ENCODE measurements around the gene PRMT5.
"Not testable (repeated sequence)": the region's sequence is repeated elsewhere in the genome, so short reads cannot be mapped to it uniquely, and the experiment has no call there.

Gene PRMT5

GRCh38 chr14:22929104-22929960 is at the start of gene PRMT5:
Gene PRMT5 (minus strand): TSS chr14:22929376. CDS start chr14:22929361, 15 bp downstream.
- in situ Hi-C loops (cut with MboI; ENCODE audit: low sequenced_read_pairs) = no loop called here

- in situ Hi-C loops (cut with MboI; ENCODE audit: low sequenced_read_pairs) = no loop called here
These were observed 49.3 kb upstream of the PRMT5 start for GRCh38 chr14:22978487-22978837.

- in situ Hi-C loops (cut with MboI; ENCODE audit: low sequenced_read_pairs) = no loop called here
These were observed 48.7 kb upstream of the PRMT5 start for GRCh38 chr14:22977684-22978486.

GRCh38 chr14:22977434-22977683 is 48.2 kb upstream of the PRMT5 start:
- in situ Hi-C loops (cut with MboI; ENCODE audit: low sequenced_read_pairs) = no loop called here

- in situ Hi-C loops (cut with MboI; ENCODE audit: low sequenced_read_pairs) = no loop called here
These were observed 47.7 kb upstream of the PRMT5 start for GRCh38 chr14:22976620-22977433.

- in situ Hi-C loops (cut with MboI; ENCODE audit: low sequenced_read_pairs) = no loop called here
These were observed 45.5 kb upstream of the PRMT5 start for GRCh38 chr14:22974530-22975313.

GRCh38 chr14:22973217-22974032 is 44.2 kb upstream of the PRMT5 start:
- in situ Hi-C loops (cut with MboI; ENCODE audit: low sequenced_read_pairs) = no loop called here

GRCh38 chr14:22972313-22972930 is 43.2 kb upstream of the PRMT5 start:
- in situ Hi-C loops (cut with MboI; ENCODE audit: low sequenced_read_pairs) = no loop called here

GRCh38 chr14:22971152-22971551 is 42.0 kb upstream of the PRMT5 start:
- in situ Hi-C loops (cut with MboI; ENCODE audit: low sequenced_read_pairs) = no loop called here

GRCh38 chr14:22966783-22967269 is 37.6 kb upstream of the PRMT5 start:
- in situ Hi-C loops (cut with MboI; ENCODE audit: low sequenced_read_pairs) = no loop called here

GRCh38 chr14:22965916-22966782 is 37.0 kb upstream of the PRMT5 start:
- in situ Hi-C loops (cut with MboI; ENCODE audit: low sequenced_read_pairs) = not testable (repeated sequence)

GRCh38 chr14:22962061-22962676 is 33.0 kb upstream of the PRMT5 start:
- in situ Hi-C loops (cut with MboI; ENCODE audit: low sequenced_read_pairs) = no loop called here

GRCh38 chr14:22955702-22956569 is 26.8 kb upstream of the PRMT5 start:
- in situ Hi-C loops (cut with MboI; ENCODE audit: low sequenced_read_pairs) = no loop called here

GRCh38 chr14:22952418-22952817 is 23.2 kb upstream of the PRMT5 start:
- in situ Hi-C loops (cut with MboI; ENCODE audit: low sequenced_read_pairs) = no loop called here

GRCh38 chr14:22951795-22952194 is 22.6 kb upstream of the PRMT5 start:
- in situ Hi-C loops (cut with MboI; ENCODE audit: low sequenced_read_pairs) = not testable (repeated sequence)

GRCh38 chr14:22945642-22946041 is 16.5 kb upstream of the PRMT5 start:
- in situ Hi-C loops (cut with MboI; ENCODE audit: low sequenced_read_pairs) = no loop called here

- in situ Hi-C loops (cut with MboI; ENCODE audit: low sequenced_read_pairs) = no loop called here
These were observed 10.5 kb upstream of the PRMT5 start for GRCh38 chr14:22939684-22940083.

Measured in HL-60/S4 (cell line).